ENCODE data around the gene EFCAB5.

DNA sequence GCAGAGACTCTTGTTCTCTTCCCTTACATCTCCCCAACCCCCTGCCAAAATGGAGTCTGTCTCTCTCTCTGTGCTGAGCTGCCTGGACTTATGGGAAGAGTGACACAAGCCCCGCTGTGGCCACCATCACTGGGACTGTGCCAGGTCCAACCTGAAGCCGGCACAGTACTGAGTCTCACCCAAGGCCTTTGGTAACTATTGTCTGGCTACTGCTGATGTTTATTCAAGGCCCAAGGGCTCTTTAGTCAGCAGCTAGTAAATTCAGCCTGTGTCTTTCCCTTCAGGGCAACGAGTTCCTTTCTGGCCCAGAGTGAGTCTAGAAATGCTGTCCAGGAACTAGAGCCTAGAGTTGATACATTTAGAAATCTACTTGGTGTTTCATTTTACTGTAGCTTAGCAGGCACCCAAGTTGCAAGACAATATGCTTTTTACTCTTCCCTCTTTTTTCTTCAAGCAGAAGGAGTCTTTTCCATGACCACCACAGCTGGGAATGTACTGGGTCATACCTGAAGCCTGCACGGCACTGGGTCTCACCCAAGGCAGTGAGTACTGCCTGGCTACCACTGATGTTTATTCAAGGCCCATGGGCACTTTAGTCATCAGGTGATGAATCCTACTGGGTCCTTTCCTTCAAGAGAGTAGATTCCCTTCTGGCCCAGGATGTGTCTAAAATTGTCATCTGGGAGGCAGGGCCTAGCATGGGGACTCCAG, 17.7 kb downstream of the EFCAB5 start:
- TF ChIP-seq, protein P1, sequence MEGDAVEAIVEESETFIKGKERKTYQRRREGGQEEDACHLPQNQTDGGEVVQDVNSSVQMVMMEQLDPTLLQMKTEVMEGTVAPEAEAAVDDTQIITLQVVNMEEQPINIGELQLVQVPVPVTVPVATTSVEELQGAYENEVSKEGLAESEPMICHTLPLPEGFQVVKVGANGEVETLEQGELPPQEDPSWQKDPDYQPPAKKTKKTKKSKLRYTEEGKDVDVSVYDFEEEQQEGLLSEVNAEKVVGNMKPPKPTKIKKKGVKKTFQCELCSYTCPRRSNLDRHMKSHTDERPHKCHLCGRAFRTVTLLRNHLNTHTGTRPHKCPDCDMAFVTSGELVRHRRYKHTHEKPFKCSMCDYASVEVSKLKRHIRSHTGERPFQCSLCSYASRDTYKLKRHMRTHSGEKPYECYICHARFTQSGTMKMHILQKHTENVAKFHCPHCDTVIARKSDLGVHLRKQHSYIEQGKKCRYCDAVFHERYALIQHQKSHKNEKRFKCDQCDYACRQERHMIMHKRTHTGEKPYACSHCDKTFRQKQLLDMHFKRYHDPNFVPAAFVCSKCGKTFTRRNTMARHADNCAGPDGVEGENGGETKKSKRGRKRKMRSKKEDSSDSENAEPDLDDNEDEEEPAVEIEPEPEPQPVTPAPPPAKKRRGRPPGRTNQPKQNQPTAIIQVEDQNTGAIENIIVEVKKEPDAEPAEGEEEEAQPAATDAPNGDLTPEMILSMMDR (IDR thresholded peaks at IDR 0.05; ENCODE audit: insufficient read depth, low read length): no peak
- no peak for TF ChIP-seq POLR2AphosphoS5 (IDR thresholded peaks at IDR 0.05; ENCODE audit: low read depth)
- TF ChIP-seq GABPA (IDR thresholded peaks at IDR 0.05; ENCODE audit: low read depth): no peak
- TF ChIP-seq, protein P2, sequence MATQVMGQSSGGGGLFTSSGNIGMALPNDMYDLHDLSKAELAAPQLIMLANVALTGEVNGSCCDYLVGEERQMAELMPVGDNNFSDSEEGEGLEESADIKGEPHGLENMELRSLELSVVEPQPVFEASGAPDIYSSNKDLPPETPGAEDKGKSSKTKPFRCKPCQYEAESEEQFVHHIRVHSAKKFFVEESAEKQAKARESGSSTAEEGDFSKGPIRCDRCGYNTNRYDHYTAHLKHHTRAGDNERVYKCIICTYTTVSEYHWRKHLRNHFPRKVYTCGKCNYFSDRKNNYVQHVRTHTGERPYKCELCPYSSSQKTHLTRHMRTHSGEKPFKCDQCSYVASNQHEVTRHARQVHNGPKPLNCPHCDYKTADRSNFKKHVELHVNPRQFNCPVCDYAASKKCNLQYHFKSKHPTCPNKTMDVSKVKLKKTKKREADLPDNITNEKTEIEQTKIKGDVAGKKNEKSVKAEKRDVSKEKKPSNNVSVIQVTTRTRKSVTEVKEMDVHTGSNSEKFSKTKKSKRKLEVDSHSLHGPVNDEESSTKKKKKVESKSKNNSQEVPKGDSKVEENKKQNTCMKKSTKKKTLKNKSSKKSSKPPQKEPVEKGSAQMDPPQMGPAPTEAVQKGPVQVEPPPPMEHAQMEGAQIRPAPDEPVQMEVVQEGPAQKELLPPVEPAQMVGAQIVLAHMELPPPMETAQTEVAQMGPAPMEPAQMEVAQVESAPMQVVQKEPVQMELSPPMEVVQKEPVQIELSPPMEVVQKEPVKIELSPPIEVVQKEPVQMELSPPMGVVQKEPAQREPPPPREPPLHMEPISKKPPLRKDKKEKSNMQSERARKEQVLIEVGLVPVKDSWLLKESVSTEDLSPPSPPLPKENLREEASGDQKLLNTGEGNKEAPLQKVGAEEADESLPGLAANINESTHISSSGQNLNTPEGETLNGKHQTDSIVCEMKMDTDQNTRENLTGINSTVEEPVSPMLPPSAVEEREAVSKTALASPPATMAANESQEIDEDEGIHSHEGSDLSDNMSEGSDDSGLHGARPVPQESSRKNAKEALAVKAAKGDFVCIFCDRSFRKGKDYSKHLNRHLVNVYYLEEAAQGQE (IDR thresholded peaks at IDR 0.05; ENCODE audit: insufficient replicate concordance, low read depth): no peak

All from HL-60 (cell line).